ENCODE measurements around the gene PLG. TPM values are rescaled to one million over a fixed set of nuclear protein-coding genes. Genes with fewer than 3 reads are reported as not detected.
A peak's percentile ranks its signal among the peaks of the same experiment; 100 is the strongest.

PLG gene
- total RNA-seq, 1 experiment from 2014 or later, result 0.72 TPM

GRCh38 chr6:160788806-160789205, 86.8 kb downstream of the PLG start:
- H3K36me3 Mint-ChIP-seq, result no peaks in the 10 kb centered on the region
- H3K27ac Mint-ChIP-seq, result no peak overlapping the region
- peaks cover 38% of the 10 kb centered on the region for H3K4me1 Mint-ChIP-seq
- no peak for DNase-seq (ENCODE audit: low spot score)
- H3K9me3 Mint-ChIP-seq, result no peaks in the 10 kb centered on the region
- ATAC-seq, result peak; percentile 29; the same call in 1 of the 2 replicates
- H3K27me3 Mint-ChIP-seq (ENCODE audit: low read depth), result no peaks in the 10 kb centered on the region
- no peak overlapping the region for H3K4me3 Mint-ChIP-seq
- ChIA-PET POLR2A (interaction anchor here (0.6 kb wide), 1 partner anchor 267 kb away, joined by 3 read pairs; no protein-coding TSS in a partner anchor), CTCF (no interaction called here)
- TF ChIP-seq AR (CRISPR knock-in tag; IDR thresholded peaks at IDR 0.05), result no peak
- no peak for TF ChIP-seq ZNF416 (CRISPR knock-in tag; IDR thresholded peaks at IDR 0.05)
- TF ChIP-seq ZBTB43 (CRISPR knock-in tag; IDR thresholded peaks at IDR 0.05), result no peak
- no peak for TF ChIP-seq ZNF281 (CRISPR knock-in tag; IDR thresholded peaks at IDR 0.05)
- TF ChIP-seq PREB (CRISPR knock-in tag; IDR thresholded peaks at IDR 0.05; ENCODE audit: borderline replicate concordance), result no peak
- TF ChIP-seq ZNF423 (CRISPR knock-in tag; IDR thresholded peaks at IDR 0.05), result no peak
- no peak for TF ChIP-seq FOXP4 (CRISPR knock-in tag; IDR thresholded peaks at IDR 0.05)
- no peak for TF ChIP-seq ZNF671 (CRISPR knock-in tag; IDR thresholded peaks at IDR 0.05)

GRCh38 chr6:160789263-160790027, 87.4 kb downstream of the PLG start:
- no peaks in the 10 kb centered on the region for H3K36me3 Mint-ChIP-seq
- H3K27ac Mint-ChIP-seq, result no peak overlapping the region
- no peaks in the 10 kb centered on the region for H3K27me3 Mint-ChIP-seq (ENCODE audit: low read depth)
- ChIA-PET CTCF (interaction anchor here (1.2 to 2.3 kb wide), 2 partner anchors 22 to 49 kb away, joined by 4 to 7 read pairs; no protein-coding TSS in a partner anchor), POLR2A (interaction anchor here (0.6 kb wide), 1 partner anchor 268 kb away, joined by 3 read pairs; no protein-coding TSS in a partner anchor)
- no peak for DNase-seq (ENCODE audit: low spot score)
- TF ChIP-seq ZNF263 (CRISPR knock-in tag; IDR thresholded peaks at IDR 0.05; ENCODE audit: low read depth) (no peak), CREB1 (CRISPR knock-in tag; IDR thresholded peaks at IDR 0.05) (no peak)
- H3K4me1 Mint-ChIP-seq, result peaks cover 39% of the 10 kb centered on the region
- no peak overlapping the region for H3K4me3 Mint-ChIP-seq
- H3K9me3 Mint-ChIP-seq, result no peaks in the 10 kb centered on the region
- ATAC-seq, result no peak
